Stimulated activated CD8-positive, alpha-beta memory T cell treated with anti-CD3 and anti-CD28 coated beads, Interleukin-7, amount 100 ng/mL, for 48 hours (primary cell): ENCODE results near the gene SLC26A3.
"Not testable (repeated sequence)": the region's sequence is repeated elsewhere in the genome, so short reads cannot be mapped to it uniquely, and the experiment has no call there.

Experiments
- DNase-seq, 2 donors: peaks; one replicate each; pipeline ENCODE4 v3.0.0-alpha.2; 2020; ENCODE audit warnings: low read depth in 1 of 2; ENCODE audit errors: extremely low read depth in 1 of 2

The SLC26A3 gene

DNA sequence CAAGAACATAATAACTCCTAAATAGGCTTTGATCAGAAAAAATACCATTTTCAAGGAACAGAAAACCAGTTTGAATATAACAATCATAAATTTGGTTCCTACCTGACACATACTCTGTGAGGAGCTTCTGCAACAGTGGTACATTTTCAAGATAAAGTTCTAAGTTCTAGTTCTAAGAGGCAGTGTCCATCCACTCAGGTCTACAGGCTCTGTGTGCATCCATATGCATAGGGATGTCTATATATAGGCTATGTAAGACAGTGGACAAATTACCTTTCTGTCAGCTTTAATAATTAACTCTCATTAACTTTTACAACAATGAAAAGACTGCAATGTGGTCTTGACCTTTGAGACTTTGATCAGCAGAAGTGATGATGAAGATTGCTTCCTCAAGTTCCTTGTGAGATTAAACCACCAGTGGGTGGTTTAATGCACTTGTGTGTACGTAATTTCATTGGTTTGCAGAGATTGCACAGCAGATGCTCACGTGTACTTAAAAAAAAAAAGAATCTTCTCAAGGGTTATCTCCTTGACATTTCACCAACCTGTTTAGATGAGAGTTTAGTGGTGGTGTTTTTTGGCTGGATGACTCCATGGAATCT, at the start of gene SLC26A3:
Gene SLC26A3 (minus strand): TSS at position 215 of the 602 bp plus-strand sequence. CDS start 8,714 bp downstream, outside the sequence.
- DNase-seq, result no peak

DNA sequence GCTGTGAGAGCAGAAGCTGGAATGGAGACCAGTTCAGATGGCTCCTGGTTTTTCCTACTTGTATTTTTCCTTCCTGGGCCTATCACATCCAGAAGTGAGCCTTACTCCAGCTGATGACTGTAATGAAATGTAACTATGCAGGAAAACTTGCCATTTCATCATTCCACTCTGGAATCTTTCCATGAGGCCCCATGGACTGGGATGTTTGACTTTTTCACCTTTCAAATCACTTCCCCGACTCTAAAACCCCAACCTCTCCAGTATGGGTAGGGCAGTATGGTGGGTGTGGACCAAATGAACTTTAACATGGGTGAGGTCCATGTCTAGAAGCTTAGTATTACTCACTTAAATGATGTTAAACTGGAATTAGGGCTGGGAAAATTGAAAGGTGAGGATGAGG, 47.6 kb upstream of the SLC26A3 start:
- no peak for DNase-seq

DNA sequence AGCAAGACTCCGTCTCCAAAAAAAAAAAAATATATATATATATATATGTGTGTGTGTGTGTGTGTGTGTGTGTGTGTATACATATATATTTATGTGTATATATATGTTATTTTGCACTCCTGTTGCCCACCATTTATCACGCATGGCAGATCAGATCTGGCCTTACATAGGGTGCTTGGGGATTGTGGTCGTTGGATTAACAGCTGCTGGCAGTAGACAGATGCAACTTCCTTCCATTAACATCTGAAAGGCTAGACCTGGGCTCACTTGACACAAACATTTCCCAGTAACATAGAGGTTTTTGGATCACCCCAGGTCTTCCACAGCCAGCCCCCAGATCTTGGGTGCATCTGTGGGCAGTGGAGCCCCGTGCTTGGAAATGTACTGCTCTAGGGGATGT, 47.2 kb upstream of the SLC26A3 start:
- no peak for DNase-seq

DNA sequence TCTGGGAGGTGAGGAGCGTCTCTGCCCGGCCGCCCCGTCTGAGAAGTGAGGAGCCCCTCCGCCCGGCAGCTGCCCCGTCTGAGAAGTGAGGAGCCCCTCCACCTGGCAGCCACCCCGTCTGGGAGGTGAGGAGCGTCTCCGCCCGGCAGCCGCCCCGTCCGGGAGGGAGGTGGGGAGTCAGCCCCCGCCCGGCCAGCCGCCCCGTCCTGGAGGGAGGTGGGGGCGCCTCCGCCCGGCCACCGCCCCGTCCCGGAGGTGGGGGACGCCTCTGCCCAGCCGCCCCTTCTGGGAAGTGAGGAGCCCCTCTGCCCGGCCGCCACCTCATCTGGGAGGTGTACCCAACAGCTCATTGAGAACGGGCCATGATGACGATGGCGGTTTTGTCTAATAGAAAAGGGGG, 45.2 kb upstream of the SLC26A3 start:
- not testable (repeated sequence) for DNase-seq

DNA sequence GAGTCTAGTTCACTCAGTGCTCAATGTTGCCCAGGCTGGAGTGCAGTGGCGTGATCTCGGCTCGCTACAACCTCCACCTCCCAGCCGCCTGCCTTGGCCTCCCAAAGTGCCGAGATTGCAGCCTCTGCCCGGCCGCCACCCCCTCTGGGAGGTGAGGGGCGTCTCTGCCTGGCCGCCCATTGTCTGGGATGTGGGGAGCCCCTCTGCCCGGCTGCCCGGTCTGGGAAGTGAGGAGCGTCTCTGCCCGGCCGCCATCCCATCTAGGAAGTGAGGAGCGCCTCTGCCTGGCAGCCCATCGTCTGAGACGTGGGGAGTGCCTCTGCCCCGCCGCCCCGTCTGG, 44.8 kb upstream of the SLC26A3 start:
- not testable (repeated sequence) for DNase-seq

DNA sequence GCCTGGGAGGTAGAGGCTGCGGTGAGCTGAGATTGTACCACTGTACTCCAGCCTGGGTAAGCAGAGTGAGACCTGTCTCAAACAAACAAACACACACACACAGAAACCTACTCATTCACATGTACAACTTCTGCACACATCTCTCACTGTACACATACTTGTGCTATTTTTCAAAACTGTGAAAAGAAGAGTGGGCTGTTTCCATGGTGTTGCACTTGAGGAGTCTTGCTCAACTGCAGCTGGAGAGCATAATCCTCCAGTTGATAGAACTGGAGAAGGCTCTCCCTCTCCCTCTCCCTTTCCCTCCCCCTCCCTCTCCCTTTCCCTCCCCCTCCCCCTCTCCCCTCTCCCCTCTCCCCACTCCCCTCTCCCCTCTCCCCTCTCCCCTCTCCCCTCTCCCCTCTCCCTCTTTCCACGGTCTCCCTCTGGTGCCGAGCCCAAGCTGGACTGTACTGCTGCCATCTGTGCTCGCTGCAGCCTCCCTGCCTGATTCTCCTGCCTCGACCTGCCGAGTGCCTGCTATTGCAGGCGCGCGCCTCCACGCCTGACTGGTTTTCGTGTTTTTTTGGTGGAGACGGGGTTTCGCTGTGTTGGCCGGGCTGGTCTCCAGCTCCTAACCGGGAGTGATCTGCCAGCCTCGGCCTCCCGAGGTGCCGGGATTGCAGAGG, 44.3 kb upstream of the SLC26A3 start:
- no peak for DNase-seq

DNA sequence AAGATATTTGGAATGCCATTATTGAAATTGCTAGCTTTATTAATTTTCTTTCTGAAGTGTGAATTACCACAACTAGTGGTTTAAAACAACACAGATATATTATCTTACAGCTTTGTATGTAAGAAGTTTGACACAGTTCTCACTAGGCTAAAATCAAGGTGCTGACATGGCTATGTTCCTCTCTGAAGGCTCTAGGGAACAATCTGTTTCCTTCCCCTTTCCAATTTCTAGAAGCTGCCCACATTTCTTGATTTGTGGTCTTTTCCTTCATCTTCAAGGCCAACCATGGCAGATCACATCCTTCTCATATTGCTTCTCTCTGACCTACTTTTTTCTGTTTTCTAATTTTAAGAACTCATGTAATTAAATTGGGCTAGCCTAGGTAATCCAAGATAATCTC, 43.3 kb upstream of the SLC26A3 start:
- no peak for DNase-seq

DNA sequence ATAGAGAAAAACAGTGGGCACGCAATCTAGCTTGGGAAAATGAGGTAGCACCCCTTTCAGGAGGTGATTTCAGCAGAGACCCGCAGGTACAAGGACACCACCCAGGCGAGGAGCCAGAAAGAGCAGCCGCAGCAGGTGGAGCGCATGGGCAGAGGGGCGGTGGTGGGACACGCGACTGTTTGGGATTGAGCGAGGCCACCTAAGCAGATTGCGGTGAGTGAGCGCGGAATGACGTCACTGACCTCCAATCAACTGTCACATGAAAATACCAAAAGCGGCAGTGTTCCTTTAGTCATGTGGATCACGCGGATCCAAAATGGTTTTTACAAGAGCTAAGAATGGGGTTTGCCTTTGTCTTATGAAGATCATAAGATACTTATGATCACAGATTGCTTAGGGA, 40.2 kb upstream of the SLC26A3 start:
- DNase-seq, result no peak

DNA sequence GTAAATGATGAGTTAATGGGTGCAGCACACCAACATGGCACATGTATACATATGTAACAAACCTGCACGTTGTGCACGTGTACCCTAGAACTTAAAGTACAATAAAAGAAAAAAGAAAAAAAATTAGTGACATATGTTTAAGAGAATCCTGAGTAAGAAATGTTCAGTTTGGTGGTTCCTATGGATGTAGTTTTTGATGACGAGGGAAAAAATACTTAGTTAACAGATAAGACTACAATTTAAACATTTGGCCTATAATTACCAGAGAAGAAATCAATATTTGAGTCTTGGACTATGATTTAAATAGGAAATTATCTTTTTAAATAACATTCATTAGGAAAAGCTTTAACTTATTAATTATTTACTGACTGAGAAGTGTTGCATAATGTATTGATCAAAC, 39.2 kb upstream of the SLC26A3 start:
- DNase-seq, result no peak

DNA sequence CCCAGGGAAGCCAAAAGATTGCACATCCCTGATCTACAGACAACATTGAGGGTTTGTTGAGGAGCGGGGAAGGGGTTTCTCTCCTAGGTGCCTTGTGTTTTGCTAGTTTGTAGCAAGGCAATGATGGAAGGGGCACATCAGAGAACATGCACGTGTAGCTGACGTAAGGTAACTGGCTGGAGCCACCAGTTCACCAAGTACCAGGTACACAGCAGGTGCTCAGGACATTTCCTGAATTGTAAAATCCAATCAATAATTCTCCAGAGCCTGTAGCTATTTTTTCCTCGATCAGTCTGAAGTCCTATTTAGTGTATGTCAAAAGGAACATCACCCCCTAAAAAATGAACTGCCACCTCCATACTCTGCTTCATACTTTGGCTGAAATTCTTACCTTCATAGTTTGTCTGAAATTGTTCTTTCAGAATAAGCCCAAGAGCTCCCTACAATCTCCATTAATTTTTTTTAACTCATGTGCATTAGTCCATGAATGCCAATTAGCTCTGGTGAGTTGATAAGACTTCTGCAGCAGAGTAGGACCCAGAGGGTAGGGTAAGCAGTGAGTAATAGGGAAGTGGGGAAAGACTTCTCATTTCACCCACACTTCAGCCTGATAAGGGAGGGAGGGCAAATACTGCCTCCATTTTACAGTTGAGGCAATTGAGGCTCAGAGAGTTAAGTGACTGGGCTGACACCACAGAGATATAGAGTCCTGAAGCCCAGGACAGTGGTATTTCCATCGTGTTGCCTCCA, 36.0 kb upstream of the SLC26A3 start:
- DNase-seq, result no peak

DNA sequence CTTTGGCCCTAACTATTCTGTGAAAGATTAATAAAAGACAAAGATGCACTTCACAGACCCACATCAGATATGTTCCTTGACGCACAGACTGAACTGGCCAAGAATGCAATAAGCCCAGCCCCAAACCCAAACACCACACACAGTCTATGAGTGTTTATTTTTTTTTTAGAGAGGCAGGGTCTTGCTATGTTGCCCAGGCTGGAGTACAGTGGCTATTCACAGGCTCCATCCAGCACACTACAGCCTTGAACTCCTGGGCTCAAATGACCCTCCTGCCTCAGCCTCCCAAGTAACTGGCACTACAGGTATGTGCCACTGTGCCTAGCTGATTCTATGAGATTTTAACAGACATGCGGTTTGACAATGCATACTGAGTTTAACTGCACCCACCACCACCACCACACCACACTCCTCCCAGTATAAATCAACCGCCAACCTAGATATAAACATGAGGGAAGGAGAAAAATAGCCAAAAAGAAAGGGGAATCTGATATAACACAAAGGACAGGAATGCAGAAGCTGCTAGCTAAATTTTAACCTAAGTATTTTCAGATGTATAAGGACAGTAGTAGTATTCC, 35.1 kb upstream of the SLC26A3 start:
- no peak for DNase-seq

DNA sequence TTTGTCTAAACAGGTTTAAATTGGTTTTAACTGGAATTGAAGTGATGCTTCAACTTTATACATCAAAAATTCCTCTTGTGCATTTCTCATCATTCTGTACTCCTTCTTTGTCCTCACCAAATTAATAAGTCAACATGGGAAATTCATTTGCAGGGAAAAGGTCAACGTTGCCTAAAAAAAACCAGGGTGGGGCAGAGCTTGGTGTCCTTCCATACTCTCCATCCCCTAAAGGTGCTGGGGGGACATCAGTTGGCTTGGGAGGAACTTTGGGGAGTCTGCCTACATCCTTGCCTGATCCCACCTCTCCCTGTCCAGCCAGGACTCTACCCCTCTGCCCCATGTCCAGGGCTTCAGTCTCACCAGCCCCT, 34.1 kb upstream of the SLC26A3 start:
- DNase-seq, result no peak

DNA sequence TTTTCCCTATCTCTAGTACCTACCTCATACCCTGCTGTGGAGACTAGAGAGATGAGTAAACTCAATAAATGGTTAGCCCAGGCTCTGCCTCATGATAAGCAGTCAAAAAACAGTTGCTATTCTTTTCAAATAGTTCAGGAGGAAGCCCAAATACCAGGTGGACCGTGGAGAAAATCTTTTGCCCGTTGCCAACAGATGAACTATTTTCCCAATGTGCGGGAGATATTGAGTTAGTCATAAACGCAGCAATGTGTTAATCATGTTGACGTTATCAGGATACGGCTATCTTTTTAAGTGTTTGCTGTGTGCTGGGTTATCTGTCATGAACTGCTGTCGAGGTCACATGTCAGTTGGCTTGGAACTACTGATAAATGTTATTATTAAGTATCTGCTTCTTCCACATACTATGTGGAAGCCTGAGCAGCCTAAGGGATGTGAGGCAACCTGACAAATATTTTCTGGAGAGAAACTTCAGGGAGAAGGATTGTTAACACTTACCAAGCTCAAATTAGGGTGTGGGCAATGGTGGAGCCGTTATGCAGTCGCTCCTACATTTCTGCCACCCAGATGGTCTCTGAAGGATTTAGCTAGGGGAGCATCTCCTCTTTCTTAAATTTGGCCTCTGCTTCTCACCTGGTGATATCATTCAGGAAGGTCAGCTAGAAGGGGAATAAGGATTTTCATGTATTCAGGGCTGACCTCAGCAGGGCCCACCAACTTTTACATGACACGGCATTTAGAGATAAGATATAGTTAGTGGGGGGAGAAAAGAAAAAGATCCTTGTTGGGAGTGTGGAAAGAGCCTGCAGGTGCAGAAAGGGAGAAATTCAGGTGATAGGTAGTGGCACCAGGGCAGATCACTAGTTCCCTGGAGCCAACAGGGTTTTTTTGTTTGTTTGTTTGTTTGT, 33.5 kb upstream of the SLC26A3 start:
- no peak for DNase-seq

DNA sequence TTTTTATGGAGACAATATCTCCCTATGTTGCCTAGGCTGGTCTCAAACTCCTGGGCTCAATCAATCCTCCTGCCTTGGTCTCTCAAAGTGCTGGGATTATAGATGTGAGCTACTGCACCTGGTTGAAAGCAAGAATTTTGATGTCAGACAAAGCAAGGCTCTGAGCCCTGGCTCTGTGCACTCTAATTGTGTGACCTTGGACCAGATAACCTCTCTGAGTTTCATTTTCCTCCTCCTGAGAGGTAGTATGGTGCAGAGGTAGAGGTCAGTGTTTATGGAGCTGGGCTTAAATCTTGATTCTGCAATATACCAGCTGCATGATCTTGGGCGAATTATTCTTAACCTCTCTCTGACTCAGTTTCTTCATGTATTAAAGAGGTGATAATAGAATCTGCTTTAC, 31.4 kb upstream of the SLC26A3 start:
- DNase-seq, result no peak

DNA sequence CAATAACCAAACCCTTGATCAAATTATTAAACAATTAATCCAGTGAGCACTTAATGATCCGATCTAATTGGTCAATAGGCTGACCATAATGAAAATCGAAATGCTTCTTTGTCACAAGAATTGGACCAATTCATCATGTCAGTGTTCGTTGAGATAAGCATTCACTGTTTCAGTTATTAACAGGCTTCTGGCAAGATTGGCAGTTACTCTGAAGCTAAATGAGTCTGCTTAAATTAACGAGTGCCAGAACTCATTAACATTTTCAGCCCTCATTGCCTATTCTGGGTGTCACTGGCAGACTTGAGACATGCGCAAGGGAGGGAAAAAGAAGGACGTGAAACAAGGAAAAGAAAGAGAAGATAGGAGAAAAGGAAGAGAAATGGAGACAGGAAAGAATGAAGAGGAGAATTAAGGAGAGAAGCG, 30.7 kb upstream of the SLC26A3 start:
- no peak for DNase-seq

DNA sequence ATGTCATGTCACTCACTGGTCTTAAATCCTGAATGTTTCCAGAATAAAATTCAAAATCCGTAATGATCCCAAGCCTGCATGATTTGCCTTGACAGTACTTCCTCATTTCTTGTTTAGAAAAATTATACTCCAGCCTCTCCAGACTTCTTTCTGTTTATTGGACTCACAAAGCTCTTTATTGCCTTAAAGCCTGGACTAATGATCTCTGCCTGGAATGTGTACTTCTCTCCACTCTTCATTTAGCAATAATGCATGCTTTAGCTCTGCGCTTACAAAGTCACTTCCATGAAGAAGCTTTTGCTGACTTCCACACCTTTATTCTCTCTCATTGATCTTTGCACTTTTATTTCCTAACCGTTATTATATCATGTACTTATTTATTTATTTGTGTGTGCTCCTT, 27.4 kb upstream of the SLC26A3 start:
- DNase-seq, result no peak

DNA sequence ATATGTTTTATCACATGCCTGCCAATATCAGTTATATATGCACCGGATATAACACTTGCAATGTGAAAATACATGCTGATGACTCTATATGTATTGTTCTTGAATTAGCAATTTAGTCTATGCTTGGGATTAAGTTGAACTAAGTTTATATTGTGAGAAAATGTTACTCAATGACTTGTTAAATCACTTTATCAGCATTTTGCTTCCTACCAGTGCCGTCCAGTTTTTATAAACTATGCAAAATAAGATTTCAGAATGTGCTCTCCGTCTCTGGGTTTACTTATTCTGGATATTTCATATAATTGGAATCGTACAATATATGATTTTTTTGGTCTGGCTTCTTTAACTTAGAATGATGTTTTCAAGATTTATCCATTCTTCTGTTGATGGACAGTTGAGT, 25.5 kb upstream of the SLC26A3 start:
- DNase-seq, result no peak

DNA sequence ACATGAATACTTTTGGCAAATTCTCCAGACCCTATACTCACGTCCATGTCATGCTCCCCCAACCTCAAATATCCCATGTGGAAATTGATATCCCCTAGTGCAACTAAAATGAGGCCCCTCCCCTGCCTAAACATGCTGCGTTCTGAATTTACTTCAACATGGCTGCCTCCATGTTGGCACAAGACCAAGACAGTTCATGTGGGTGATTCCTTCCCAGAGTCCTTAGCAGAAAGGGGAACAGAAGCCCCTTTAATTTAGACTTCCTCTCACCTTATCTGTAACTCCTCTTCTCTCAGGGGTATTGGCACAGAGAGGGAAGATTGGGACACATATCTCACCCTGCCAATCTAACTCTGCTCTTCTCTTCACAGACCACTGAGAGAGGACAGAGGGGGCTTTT, 24.5 kb upstream of the SLC26A3 start:
- no peak for DNase-seq

DNA sequence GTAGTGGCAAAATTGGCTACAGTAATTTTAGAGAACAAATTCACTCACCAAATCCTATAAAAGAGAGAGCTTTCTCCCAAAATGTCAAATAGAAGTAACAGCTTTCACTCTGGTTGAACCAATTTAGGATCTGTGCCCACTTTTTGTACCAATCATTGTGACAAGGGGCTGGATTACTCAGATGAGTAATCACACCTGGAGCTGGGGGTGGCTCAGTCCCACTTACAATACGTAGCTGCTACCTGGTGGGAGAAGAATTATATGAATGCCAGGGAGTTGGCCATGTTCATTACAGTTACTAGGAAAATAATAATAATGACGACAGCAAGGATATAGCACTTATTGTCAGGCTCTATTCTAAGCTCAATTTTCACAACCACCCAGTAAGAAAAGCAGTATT, 23.4 kb upstream of the SLC26A3 start:
- DNase-seq, result no peak

DNA sequence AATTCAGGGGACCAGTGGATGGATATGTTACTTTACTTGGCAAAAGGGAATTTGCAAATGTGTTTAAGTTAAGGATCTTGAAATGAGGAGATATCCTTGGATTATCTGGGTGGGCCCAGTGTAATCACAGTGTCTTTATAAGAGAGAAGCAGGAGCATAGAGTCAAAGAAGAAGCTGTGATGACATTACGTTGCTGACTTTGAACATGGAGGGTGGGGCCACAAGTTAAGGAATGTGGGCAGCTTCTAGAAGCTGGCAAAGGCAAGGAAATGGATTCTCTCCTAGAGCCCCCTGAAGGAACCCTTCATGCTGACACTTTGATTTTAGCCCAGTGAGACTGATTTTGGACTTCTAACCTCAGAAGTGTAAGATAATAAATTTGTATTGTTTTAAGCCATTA, 21.8 kb upstream of the SLC26A3 start:
- no peak for DNase-seq

DNA sequence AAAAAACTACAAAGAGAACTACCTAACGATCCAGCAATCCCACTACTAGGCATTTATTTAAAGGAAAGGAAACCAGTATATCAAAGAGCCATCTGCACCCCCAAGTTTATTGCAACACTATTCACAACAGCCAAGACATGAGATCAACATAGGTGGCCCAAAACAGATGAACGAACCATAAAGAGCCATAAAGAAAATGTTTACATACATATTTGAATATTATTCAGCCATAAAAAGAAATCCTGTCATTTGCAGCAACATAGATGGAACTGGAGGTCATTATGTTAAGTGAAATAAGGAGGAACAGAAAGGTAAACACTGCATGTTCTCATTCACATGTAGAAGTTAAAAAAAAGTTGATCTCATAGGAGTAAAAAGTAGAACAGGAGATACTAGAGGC, 15.6 kb upstream of the SLC26A3 start:
- no peak for DNase-seq
